Measurements from ENCODE around the gene PPFIBP1. TPM values are rescaled to one million over a fixed set of nuclear protein-coding genes. Genes with fewer than 3 reads are reported as not detected.
"Not testable (repeated sequence)": the region's sequence is repeated elsewhere in the genome, so short reads cannot be mapped to it uniquely, and the experiment has no call there.

The PPFIBP1 gene
- total RNA-seq, 1 donor from 2014 or later, result 53.8 TPM

- Mint-ChIP-seq H3K27me3 (ENCODE audit: insufficient read depth) (peaks cover 2% of the 10 kb centered on the region), H3K27ac (no peak overlapping the region), H3K4me3 (peak overlapping the region; percentile 24), H3K9me3 (no peaks in the 10 kb centered on the region), H3K4me1 (ENCODE audit: low read depth) (peaks cover 30% of the 10 kb centered on the region), H3K36me3 (ENCODE audit: low read depth) (peaks cover 19% of the 10 kb centered on the region)
- intact Hi-C loops (cut with micrococcal nuclease), result loop anchor here (5.0 kb wide), 1 partner anchor 175 kb away; no protein-coding TSS in a partner anchor
- DNase-seq (ENCODE audit: low spot score), result no peak
Observed at GRCh38 chr12:27637524-27637923, 113.5 kb downstream of the PPFIBP1 start.

- DNase-seq (ENCODE audit: low spot score), result no peak
- intact Hi-C loops (cut with micrococcal nuclease), result loop anchor here (5.0 kb wide), 1 partner anchor 177 kb away; no protein-coding TSS in a partner anchor
- Mint-ChIP-seq H3K4me3 (no peak overlapping the region), H3K9me3 (no peaks in the 10 kb centered on the region), H3K27ac (no peak overlapping the region), H3K27me3 (ENCODE audit: insufficient read depth) (peaks cover 2% of the 10 kb centered on the region), H3K4me1 (ENCODE audit: low read depth) (peaks cover 30% of the 10 kb centered on the region), H3K36me3 (ENCODE audit: low read depth) (peaks cover 18% of the 10 kb centered on the region)
Observed at GRCh38 chr12:27639265-27639664, 115.3 kb downstream of the PPFIBP1 start.

- H3K9me3 Mint-ChIP-seq; H3K27ac Mint-ChIP-seq; intact Hi-C loops (cut with micrococcal nuclease); H3K36me3 Mint-ChIP-seq (ENCODE audit: low read depth); H3K4me3 Mint-ChIP-seq; DNase-seq (ENCODE audit: low spot score); H3K27me3 Mint-ChIP-seq (ENCODE audit: insufficient read depth): not testable (repeated sequence)
- H3K4me1 Mint-ChIP-seq (ENCODE audit: low read depth), result peaks cover 25% of the 10 kb centered on the region
Observed at GRCh38 chr12:27640566-27641200, 116.7 kb downstream of the PPFIBP1 start.

GRCh38 chr12:27642361-27642760, 118.4 kb downstream of the PPFIBP1 start:
- H3K4me1 Mint-ChIP-seq (ENCODE audit: low read depth), result peaks cover 13% of the 10 kb centered on the region

GRCh38 chr12:27642892-27643291, 118.9 kb downstream of the PPFIBP1 start:
- DNase-seq (ENCODE audit: low spot score); H3K4me1 Mint-ChIP-seq (ENCODE audit: low read depth); H3K27me3 Mint-ChIP-seq (ENCODE audit: insufficient read depth); H3K4me3 Mint-ChIP-seq; H3K9me3 Mint-ChIP-seq; H3K27ac Mint-ChIP-seq; intact Hi-C loops (cut with micrococcal nuclease); H3K36me3 Mint-ChIP-seq (ENCODE audit: low read depth): not testable (repeated sequence)

More at GRCh38 chr12:27642361-27642760, 118.4 kb downstream of the PPFIBP1 start:
- intact Hi-C loops (cut with micrococcal nuclease); H3K4me3 Mint-ChIP-seq; DNase-seq (ENCODE audit: low spot score); H3K27ac Mint-ChIP-seq; H3K27me3 Mint-ChIP-seq (ENCODE audit: insufficient read depth); H3K9me3 Mint-ChIP-seq; H3K36me3 Mint-ChIP-seq (ENCODE audit: low read depth): not testable (repeated sequence)

- peaks cover 8% of the 10 kb centered on the region for H3K36me3 Mint-ChIP-seq (ENCODE audit: low read depth)
- DNase-seq (ENCODE audit: low spot score), result no peak
- intact Hi-C loops (cut with micrococcal nuclease), result no loop called here
- H3K27ac Mint-ChIP-seq, result no peak overlapping the region
- no peaks in the 10 kb centered on the region for H3K4me1 Mint-ChIP-seq (ENCODE audit: low read depth)
- H3K4me3 Mint-ChIP-seq, result no peak overlapping the region
- H3K9me3 Mint-ChIP-seq, result no peaks in the 10 kb centered on the region
- H3K27me3 Mint-ChIP-seq (ENCODE audit: insufficient read depth), result peaks cover 2% of the 10 kb centered on the region
Observed at GRCh38 chr12:27644158-27644845, 120.3 kb downstream of the PPFIBP1 start.

- Mint-ChIP-seq H3K4me1 (ENCODE audit: low read depth) (peaks cover 2% of the 10 kb centered on the region), H3K27me3 (ENCODE audit: insufficient read depth) (no peaks in the 10 kb centered on the region), H3K27ac (no peak overlapping the region), H3K9me3 (no peaks in the 10 kb centered on the region), H3K4me3 (no peak overlapping the region), H3K36me3 (ENCODE audit: low read depth) (peaks cover 5% of the 10 kb centered on the region)
- intact Hi-C loops (cut with micrococcal nuclease), result no loop called here
- no peak for DNase-seq (ENCODE audit: low spot score)
Observed at GRCh38 chr12:27645671-27646070, 121.7 kb downstream of the PPFIBP1 start.

GRCh38 chr12:27646149-27646548, 122.1 kb downstream of the PPFIBP1 start:
- Mint-ChIP-seq H3K4me3 (no peak overlapping the region), H3K9me3 (no peaks in the 10 kb centered on the region), H3K36me3 (ENCODE audit: low read depth) (peaks cover 7% of the 10 kb centered on the region), H3K27me3 (ENCODE audit: insufficient read depth) (no peaks in the 10 kb centered on the region), H3K4me1 (ENCODE audit: low read depth) (peaks cover 6% of the 10 kb centered on the region), H3K27ac (no peak overlapping the region)
- no peak for DNase-seq (ENCODE audit: low spot score)
- intact Hi-C loops (cut with micrococcal nuclease), result no loop called here

- Mint-ChIP-seq H3K4me1 (ENCODE audit: low read depth) (peaks cover 36% of the 10 kb centered on the region), H3K36me3 (ENCODE audit: low read depth) (peaks cover 5% of the 10 kb centered on the region), H3K9me3 (no peaks in the 10 kb centered on the region), H3K27ac (no peak overlapping the region), H3K27me3 (ENCODE audit: insufficient read depth) (no peaks in the 10 kb centered on the region), H3K4me3 (no peak overlapping the region)
- intact Hi-C loops (cut with micrococcal nuclease), result loop anchor here (5.0 kb wide), 4 partner anchors 93 to 628 kb away; partner anchors contain the start of genes BMAL2 and MED21
- no peak for DNase-seq (ENCODE audit: low spot score)
Observed at GRCh38 chr12:27650011-27650410, 126.0 kb downstream of the PPFIBP1 start.

- intact Hi-C loops (cut with micrococcal nuclease), result loop anchor here (5.0 kb wide), 4 partner anchors 94 to 629 kb away; partner anchors contain the start of genes BMAL2 and MED21
- no peak overlapping the region for H3K27ac Mint-ChIP-seq
- peaks cover 42% of the 10 kb centered on the region for H3K4me1 Mint-ChIP-seq (ENCODE audit: low read depth)
- H3K36me3 Mint-ChIP-seq (ENCODE audit: low read depth), result peaks cover 5% of the 10 kb centered on the region
- no peak for DNase-seq (ENCODE audit: low spot score)
- H3K9me3 Mint-ChIP-seq, result no peaks in the 10 kb centered on the region
- H3K4me3 Mint-ChIP-seq, result no peak overlapping the region
- no peaks in the 10 kb centered on the region for H3K27me3 Mint-ChIP-seq (ENCODE audit: insufficient read depth)
Observed at GRCh38 chr12:27651201-27651600, 127.2 kb downstream of the PPFIBP1 start.

- Mint-ChIP-seq H3K4me3 (no peak overlapping the region), H3K4me1 (ENCODE audit: low read depth) (peaks cover 42% of the 10 kb centered on the region), H3K27me3 (ENCODE audit: insufficient read depth) (no peaks in the 10 kb centered on the region), H3K9me3 (no peaks in the 10 kb centered on the region), H3K36me3 (ENCODE audit: low read depth) (peaks cover 9% of the 10 kb centered on the region), H3K27ac (no peak overlapping the region)
- intact Hi-C loops (cut with micrococcal nuclease), result loop anchor here (1.0 to 5.0 kb wide), 7 partner anchors 51 to 630 kb away; partner anchors contain the start of genes BMAL2, MED21 and PPFIBP1
- peak; percentile 23 for DNase-seq (ENCODE audit: low spot score)
Observed at GRCh38 chr12:27652174-27652763, 128.3 kb downstream of the PPFIBP1 start.

- peak overlapping the region; percentile 58 for H3K27ac Mint-ChIP-seq
- H3K9me3 Mint-ChIP-seq, result no peaks in the 10 kb centered on the region
- H3K27me3 Mint-ChIP-seq (ENCODE audit: insufficient read depth), result no peaks in the 10 kb centered on the region
- DNase-seq (ENCODE audit: low spot score), result no peak
- peaks cover 42% of the 10 kb centered on the region for H3K4me1 Mint-ChIP-seq (ENCODE audit: low read depth)
- intact Hi-C loops (cut with micrococcal nuclease), result loop anchor here (2.0 to 5.0 kb wide), 6 partner anchors 49 to 631 kb away; partner anchors contain the start of genes BMAL2, MED21 and PPFIBP1
- peak overlapping the region; percentile 60 for H3K4me3 Mint-ChIP-seq
- peaks cover 8% of the 10 kb centered on the region for H3K36me3 Mint-ChIP-seq (ENCODE audit: low read depth)
Observed at GRCh38 chr12:27653661-27654060, 129.7 kb downstream of the PPFIBP1 start.

GRCh38 chr12:27655476-27655875, 131.5 kb downstream of the PPFIBP1 start:
- H3K27me3 Mint-ChIP-seq (ENCODE audit: insufficient read depth); DNase-seq (ENCODE audit: low spot score); H3K27ac Mint-ChIP-seq; H3K4me3 Mint-ChIP-seq; H3K36me3 Mint-ChIP-seq (ENCODE audit: low read depth); intact Hi-C loops (cut with micrococcal nuclease); H3K9me3 Mint-ChIP-seq: not testable (repeated sequence)
- H3K4me1 Mint-ChIP-seq (ENCODE audit: low read depth), result peaks cover 42% of the 10 kb centered on the region

All from activated T-helper 1 cell treated with anti-CD3 and anti-CD28 coated beads, Interleukin-12 subunit alpha, Interleukin-12 subunit beta, Interleukin-2, Interleukin-4 antibody, amounts not matched to agents 30 ng/mL and 10 ng/mL and 1 ng/mL, durations not matched to agents 14 hours and 24 hours and 36 hours (primary cell).